ENCODE results near the gene PRAME. TPM values are rescaled to one million over a fixed set of nuclear protein-coding genes. Genes with fewer than 3 reads are reported as not detected.

The PRAME gene
- total and polyA plus RNA-seq, 4 donors: 0.02 to 1.5 TPM; not detected in 2

DNA sequence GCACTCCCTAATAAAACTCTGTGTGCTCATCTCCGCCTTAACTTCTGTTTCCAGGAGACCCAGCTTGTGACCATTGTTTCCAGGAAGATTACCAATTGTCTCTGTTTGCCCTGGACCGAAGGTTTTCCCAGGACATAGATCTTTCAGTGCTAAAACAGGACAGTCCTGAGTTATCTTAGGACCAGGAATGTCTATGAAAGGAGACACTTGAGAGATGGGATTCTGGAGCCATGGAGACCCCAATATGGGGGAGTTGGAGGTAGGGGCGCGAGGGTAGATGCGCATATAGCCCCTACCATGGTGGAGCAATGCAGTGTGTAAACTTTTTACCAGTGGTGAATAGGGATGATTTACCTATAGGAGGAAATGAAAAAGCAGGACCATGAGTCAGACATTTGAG, 10.2 kb upstream of the PRAME start:
- Histone ChIP-seq H3K9ac (ENCODE audit: insufficient read depth in 1 of 2, low read length in 2 of 2) (no peak overlapping the region), H3K4me3 (no peak overlapping the region), H3K4me1 (ENCODE audit: control insufficient read depth in 5 of 5, insufficient read depth in 5 of 5, low read length in 5 of 5) (no peaks in the 10 kb centered on the region), H3K27me3 (ENCODE audit: control insufficient read depth in 3 of 3, insufficient read depth in 3 of 3, low read length in 2 of 3) (peaks cover 0 to 4% (median 0%) of the 10 kb centered on the region in 3 donors), H3K36me3 (ENCODE audit: control insufficient read depth in 4 of 4, insufficient read depth in 4 of 4, low read length in 4 of 4) (no peaks in the 10 kb centered on the region), H3K27ac (ENCODE audit: low read depth in 1 of 2, low read length in 1 of 2) (no peak overlapping the region), H3K9me3 (ENCODE audit: control insufficient read depth in 4 of 4, insufficient read depth in 3 of 4, low read length in 3 of 4) (no peaks in the 10 kb centered on the region)
- WGBS, 2 donors: 84 to 86% methylated on average over 5 of the region's 5 CpGs
- TF ChIP-seq, protein P1, sequence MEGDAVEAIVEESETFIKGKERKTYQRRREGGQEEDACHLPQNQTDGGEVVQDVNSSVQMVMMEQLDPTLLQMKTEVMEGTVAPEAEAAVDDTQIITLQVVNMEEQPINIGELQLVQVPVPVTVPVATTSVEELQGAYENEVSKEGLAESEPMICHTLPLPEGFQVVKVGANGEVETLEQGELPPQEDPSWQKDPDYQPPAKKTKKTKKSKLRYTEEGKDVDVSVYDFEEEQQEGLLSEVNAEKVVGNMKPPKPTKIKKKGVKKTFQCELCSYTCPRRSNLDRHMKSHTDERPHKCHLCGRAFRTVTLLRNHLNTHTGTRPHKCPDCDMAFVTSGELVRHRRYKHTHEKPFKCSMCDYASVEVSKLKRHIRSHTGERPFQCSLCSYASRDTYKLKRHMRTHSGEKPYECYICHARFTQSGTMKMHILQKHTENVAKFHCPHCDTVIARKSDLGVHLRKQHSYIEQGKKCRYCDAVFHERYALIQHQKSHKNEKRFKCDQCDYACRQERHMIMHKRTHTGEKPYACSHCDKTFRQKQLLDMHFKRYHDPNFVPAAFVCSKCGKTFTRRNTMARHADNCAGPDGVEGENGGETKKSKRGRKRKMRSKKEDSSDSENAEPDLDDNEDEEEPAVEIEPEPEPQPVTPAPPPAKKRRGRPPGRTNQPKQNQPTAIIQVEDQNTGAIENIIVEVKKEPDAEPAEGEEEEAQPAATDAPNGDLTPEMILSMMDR (IDR thresholded peaks at IDR 0.05; ENCODE audit: control extremely low read depth, extremely low read depth): no peak
- ATAC-seq (ENCODE audit: insufficient read depth, low FRiP score) (no peak), DNase-seq (no peak)

DNA sequence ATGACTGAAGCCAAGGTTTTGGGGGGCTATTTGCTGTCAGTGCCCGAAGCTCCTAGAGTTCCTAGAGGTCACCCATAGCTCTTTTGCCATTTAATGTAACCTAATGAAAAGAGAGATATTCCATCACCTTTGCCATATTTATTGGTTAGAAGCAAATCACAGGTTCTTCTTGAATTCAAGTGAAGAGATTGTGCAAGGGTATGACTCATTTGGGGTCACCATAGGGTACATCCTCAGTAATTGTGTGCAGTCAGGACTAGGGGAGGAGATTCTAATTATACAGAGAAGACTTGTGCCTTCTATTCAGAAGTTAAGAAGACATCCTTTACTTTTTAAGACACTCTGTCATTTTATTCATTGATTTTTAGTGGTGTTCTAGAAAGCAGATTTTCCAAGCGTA, 6.9 kb upstream of the PRAME start:
- Histone ChIP-seq H3K4me3 (no peak overlapping the region), H3K27ac (ENCODE audit: low read depth in 1 of 2, low read length in 1 of 2) (no peak overlapping the region), H3K27me3 (ENCODE audit: control insufficient read depth in 3 of 3, insufficient read depth in 3 of 3, low read length in 2 of 3) (peaks cover 0 to 2% (median 0%) of the 10 kb centered on the region in 3 donors), H3K36me3 (ENCODE audit: control insufficient read depth in 4 of 4, insufficient read depth in 4 of 4, low read length in 4 of 4) (no peaks in the 10 kb centered on the region), H3K4me1 (ENCODE audit: control insufficient read depth in 5 of 5, insufficient read depth in 5 of 5, low read length in 5 of 5) (no peaks in the 10 kb centered on the region), H3K9me3 (ENCODE audit: control insufficient read depth in 4 of 4, insufficient read depth in 3 of 4, low read length in 3 of 4) (no peaks in the 10 kb centered on the region), H3K9ac (ENCODE audit: insufficient read depth in 1 of 2, low read length in 2 of 2) (no peak overlapping the region)
- WGBS, 2 donors: 91 to 98% methylated on average over 2 of the region's 2 CpGs
- DNase-seq (no peak), ATAC-seq (ENCODE audit: insufficient read depth, low FRiP score) (no peak)
- TF ChIP-seq, protein P1 (IDR thresholded peaks at IDR 0.05; ENCODE audit: control extremely low read depth, extremely low read depth): no peak

DNA sequence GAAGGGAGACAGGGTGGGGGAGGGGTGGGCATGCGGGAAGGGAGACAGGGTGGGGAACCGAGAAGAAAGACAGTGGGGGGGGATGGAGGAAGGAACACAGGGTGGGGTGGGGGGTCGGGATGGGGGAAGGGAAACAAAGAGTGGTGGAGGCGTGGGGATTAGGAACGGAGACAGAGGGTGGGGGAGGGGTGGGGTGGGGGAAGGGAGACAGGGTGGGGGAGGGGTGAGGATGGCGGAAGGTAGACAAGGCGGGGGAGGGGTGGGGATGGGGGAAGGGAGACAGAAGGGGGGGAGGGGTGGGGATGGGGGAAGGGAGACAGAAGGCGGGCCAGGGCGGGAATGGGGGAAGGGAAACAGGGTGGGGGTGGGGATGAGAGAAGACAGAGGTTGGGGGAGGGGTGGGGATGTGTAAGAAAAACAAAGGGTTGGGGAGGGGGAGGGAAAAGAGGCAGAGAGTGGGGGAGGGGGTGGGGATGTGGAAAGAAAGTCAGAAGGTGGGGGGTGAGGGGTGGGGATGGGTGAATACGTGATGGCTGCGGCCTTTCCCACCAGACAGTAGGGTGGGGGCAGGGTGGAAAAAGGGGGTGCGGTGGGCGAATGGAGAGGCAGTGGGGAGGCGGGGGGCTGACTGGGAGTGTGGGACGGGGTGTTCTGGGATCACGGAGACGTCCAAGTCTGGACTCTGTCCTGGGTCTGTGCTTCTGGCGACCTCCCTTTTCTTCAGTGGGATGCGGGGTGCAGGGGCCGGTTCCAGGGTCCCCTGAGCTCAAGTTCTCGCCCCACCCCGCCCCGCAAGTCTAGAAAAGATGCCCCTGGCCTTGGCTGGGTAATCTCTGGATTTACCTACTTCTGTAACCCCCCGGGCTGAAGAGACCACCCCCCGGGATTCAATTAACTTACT, 744 bp downstream of the PRAME start:
- no peak overlapping the region for H3K27ac ChIP-seq (ENCODE audit: low read depth in 1 of 2, low read length in 1 of 2)
- no peak overlapping the region for H3K4me3 ChIP-seq
- H3K9me3 ChIP-seq (ENCODE audit: control insufficient read depth in 4 of 4, insufficient read depth in 3 of 4, low read length in 3 of 4): no peaks in the 10 kb centered on the region
- no peaks in the 10 kb centered on the region for H3K27me3 ChIP-seq (ENCODE audit: control insufficient read depth in 3 of 3, insufficient read depth in 3 of 3, low read length in 2 of 3)
- DNase-seq: no peak
- H3K36me3 ChIP-seq (ENCODE audit: control insufficient read depth in 4 of 4, insufficient read depth in 4 of 4, low read length in 4 of 4): no peaks in the 10 kb centered on the region
- ATAC-seq (ENCODE audit: insufficient read depth, low FRiP score): no peak
- WGBS, 2 donors: 83 to 84% methylated on average over 24 to 25 of the region's 25 CpGs
- no peak overlapping the region for H3K9ac ChIP-seq (ENCODE audit: insufficient read depth in 1 of 2, low read length in 2 of 2)
- TF ChIP-seq, protein P1 (IDR thresholded peaks at IDR 0.05; ENCODE audit: control extremely low read depth, extremely low read depth): no peak
- H3K4me1 ChIP-seq (ENCODE audit: control insufficient read depth in 5 of 5, insufficient read depth in 5 of 5, low read length in 5 of 5): no peaks in the 10 kb centered on the region
